Keratinocyte (primary cell): ENCODE measurements around the gene RFC4. TPM values are rescaled to one million over a fixed set of nuclear protein-coding genes. Genes with fewer than 3 reads are reported as not detected.
"Not testable (repeated sequence)": the region's sequence is repeated elsewhere in the genome, so short reads cannot be mapped to it uniquely, and the experiment has no call there.

ENCODE experiments used
- DNase-seq: peaks from one replicate; pipeline ENCODE4 v3.0.0-alpha.2; 2011; ENCODE audit warnings: low read depth, missing footprints, low spot score
- FAIRE-seq: peaks from 2 replicates; lab custom pipeline; 2011; peaks lifted over from hg19 to GRCh38; lab: Jason Lieb, UNC
- H2AFZ ChIP-seq: 2 replicates; pipeline ENCODE4 v1.6.0; 2012; ENCODE audit warnings: low read length, control low read depth, inconsistent platforms; ENCODE audit not compliant: control insufficient read depth
- H3K27ac ChIP-seq: 2 replicates; pipeline ENCODE4 v1.5.1; 2011; ENCODE audit warnings: low read length; ENCODE audit not compliant: control insufficient read depth, insufficient read depth
- H3K27me3 ChIP-seq: 3 replicates; pipeline ENCODE4 v1.6.0; 2011; ENCODE audit warnings: low read length; ENCODE audit not compliant: control insufficient read depth, insufficient read depth; ENCODE audit errors: extremely low read depth
- H3K36me3 ChIP-seq, 2 experiments: 2 replicates in 1 of 2; 3 replicates in 1 of 2; pipeline ENCODE4 v1.5.1; 2011; ENCODE audit warnings: low read length in 2 of 2, mild to moderate bottlenecking in 1 of 2; ENCODE audit not compliant: control insufficient read depth in 2 of 2, insufficient read depth in 2 of 2; ENCODE audit errors: extremely low read depth in 1 of 2
- H3K4me1 ChIP-seq: 3 replicates; pipeline ENCODE4 v1.5.1; 2011; ENCODE audit warnings: low read length; ENCODE audit not compliant: control insufficient read depth, insufficient read depth; ENCODE audit errors: extremely low read depth
- H3K4me2 ChIP-seq: 3 replicates; pipeline ENCODE4 v1.6.0; 2011; ENCODE audit warnings: low read depth, low read length; ENCODE audit not compliant: control insufficient read depth, insufficient read depth; ENCODE audit errors: extremely low read depth
- H3K4me3 ChIP-seq, 3 experiments: fragments of 200-600 bp in 1 of 3; sonication (generic) in 1 of 3; 2 replicates in 2 of 3; 3 replicates in 1 of 3; pipeline ENCODE4 v1.5.1; 2011 to 2016; ENCODE audit warnings: low read length in 3 of 3, mild to moderate bottlenecking in 3 of 3, control low read depth in 2 of 3, inconsistent platforms in 1 of 3, low read depth in 1 of 3, mixed read lengths in 1 of 3, mixed run types in 1 of 3, moderate library complexity in 1 of 3; ENCODE audit not compliant: control insufficient read depth in 2 of 3, insufficient read depth in 2 of 3; ENCODE audit errors: extremely low read depth in 1 of 3
- H3K79me2 ChIP-seq: 2 replicates; pipeline ENCODE4 v1.6.0; 2012; ENCODE audit warnings: low read length; ENCODE audit not compliant: control insufficient read depth, insufficient read depth
- H3K9ac ChIP-seq: 3 replicates; pipeline ENCODE4 v1.6.0; 2011; ENCODE audit warnings: low read length; ENCODE audit not compliant: control insufficient read depth, insufficient read depth; ENCODE audit errors: extremely low read depth
- H3K9me1 ChIP-seq: 3 replicates; pipeline ENCODE4 v1.6.0; 2011; ENCODE audit warnings: low read length; ENCODE audit not compliant: control insufficient read depth, insufficient read depth; ENCODE audit errors: extremely low read depth
- H3K9me3 ChIP-seq: 2 replicates; pipeline ENCODE4 v1.5.1; 2012; ENCODE audit warnings: low read depth, low read length; ENCODE audit not compliant: control insufficient read depth
- H4K20me1 ChIP-seq: 3 replicates; pipeline ENCODE4 v1.6.0; 2011; ENCODE audit warnings: low read length; ENCODE audit not compliant: control insufficient read depth, insufficient read depth; ENCODE audit errors: extremely low read depth
- CTCF ChIP-seq, 3 experiments: IDR thresholded peaks in 1 of 3; conservative IDR thresholded peaks in 1 of 3; optimal IDR thresholded peaks in 1 of 3; 2 replicates in 2 of 3; 3 replicates in 1 of 3; pipeline versions ENCODE3 to v1.5.1; 2011; ENCODE audit warnings: low read length in 3 of 3, mild to moderate bottlenecking in 3 of 3, moderate library complexity in 2 of 3, control low read depth in 1 of 3, inconsistent platforms in 1 of 3; ENCODE audit not compliant: insufficient read depth in 2 of 3; ENCODE audit errors: extremely low read depth in 1 of 3
- EZH2 ChIP-seq: IDR thresholded peaks from one replicate; pipeline ENCODE4 v1.6.1; 2012; ENCODE audit warnings: inconsistent platforms, mild to moderate bottlenecking, low read length, moderate library complexity
- dilution Hi-C: fragments of 300-500 bp; cut with MboI; formaldehyde crosslinking; loops from one replicate; pipeline ENCODE4 v1.7.0; 2020; ENCODE audit warnings: low sequenced_read_pairs; ENCODE audit not compliant: extremely low pct_ligation_motif_present
- polyA plus RNA-seq, 5 experiments: library from polyadenylated mRNA; depleted of rRNA in 3 of 5; stranded (reverse) in 3 of 5; stranded (forward) in 1 of 5; unstranded in 1 of 5; fragments of >200 nt; gene quantifications; 1 replicate in 1 of 5; 2 replicates in 3 of 5; 3 replicates in 1 of 5; pipeline versions ENCODE4 v1.2.1 to v1.2.3, GENCODE V29; 2011 to 2012; ENCODE audit warnings: missing spikeins in 2 of 5, low read depth in 1 of 5, low replicate concordance in 1 of 5

Gene RFC4
- polyA plus RNA-seq, 1 donor (not counting 4 experiments of a cell fraction or from before 2014, with no cell fraction given) = 22.8 TPM

- H3K27me3 ChIP-seq = no peaks in the 10 kb centered on the region
- H3K36me3 ChIP-seq = no peaks in the 10 kb centered on the region
- H4K20me1 ChIP-seq = no peaks in the 10 kb centered on the region
- no peaks in the 10 kb centered on the region for H3K9me3 ChIP-seq
- no peaks in the 10 kb centered on the region for H3K9me1 ChIP-seq
- H3K9ac ChIP-seq = no peak overlapping the region
- H3K4me2 ChIP-seq = no peak overlapping the region
- DNase-seq = no peak
- dilution Hi-C loops = no loop called here
- no peak overlapping the region for H3K4me3 ChIP-seq
- H3K4me1 ChIP-seq = no peaks in the 10 kb centered on the region
- H2AFZ ChIP-seq = no peak overlapping the region
- no peak overlapping the region for H3K27ac ChIP-seq
- FAIRE-seq = no peak
- TF ChIP-seq CTCF (optimal IDR thresholded peaks at IDR 0.05 in 1 of 3, IDR thresholded peaks at IDR 0.05 in 1 of 3, conservative IDR thresholded peaks at IDR 0.05 in 1 of 3; ENCODE audit: extremely low read depth in 1 of 3, insufficient read depth in 2 of 3, low read length in 3 of 3) (no peak), EZH2 (no peak)
- H3K79me2 ChIP-seq = no peaks in the 10 kb centered on the region
These were observed 47.9 kb upstream of the RFC4 start for GRCh38 chr3:186854146-186854545.

- Histone ChIP-seq H3K27me3 (no peaks in the 10 kb centered on the region), H4K20me1 (no peaks in the 10 kb centered on the region), H3K4me1 (no peaks in the 10 kb centered on the region), H3K9ac (no peak overlapping the region), H3K4me2 (no peak overlapping the region), H3K79me2 (no peaks in the 10 kb centered on the region), H2AFZ (no peak overlapping the region), H3K9me3 (no peaks in the 10 kb centered on the region), H3K27ac (no peak overlapping the region), H3K9me1 (no peaks in the 10 kb centered on the region), H3K4me3 (no peak overlapping the region), H3K36me3 (no peaks in the 10 kb centered on the region)
- dilution Hi-C loops = no loop called here
- DNase-seq (no peak), FAIRE-seq (no peak)
- no peak for TF ChIP-seq EZH2
- TF ChIP-seq CTCF (optimal IDR thresholded peaks at IDR 0.05 in 1 of 3, IDR thresholded peaks at IDR 0.05 in 1 of 3, conservative IDR thresholded peaks at IDR 0.05 in 1 of 3; ENCODE audit: extremely low read depth in 1 of 3, insufficient read depth in 2 of 3, low read length in 3 of 3) = no peak
These were observed 46.7 kb upstream of the RFC4 start for GRCh38 chr3:186852994-186853393.

GRCh38 chr3:186851835-186852234 lies 45.6 kb upstream of the RFC4 start:
- dilution Hi-C loops, H3K36me3 ChIP-seq, H3K9ac ChIP-seq, H4K20me1 ChIP-seq, H3K4me2 ChIP-seq, H3K27ac ChIP-seq, FAIRE-seq, DNase-seq, H3K9me1 ChIP-seq, H3K27me3 ChIP-seq, H3K9me3 ChIP-seq, H3K79me2 ChIP-seq, H3K4me1 ChIP-seq, H3K4me3 ChIP-seq, H2AFZ ChIP-seq: not testable (repeated sequence)
